HG02884 (cell line): ENCODE results near the gene GALNT18.

Source experiments
- ATAC-seq: cut with Tn5 transposase; IDR thresholded peaks from one replicate; pipeline ENCODE4 v1.9.1; 2021; ENCODE audit warnings: mild to moderate bottlenecking, moderate library complexity; ENCODE audit not compliant: unreplicated experiment

The GALNT18 gene

GRCh38 chr11:11250470-11250869 is 371.3 kb downstream of the GALNT18 start:
- no peak for ATAC-seq

GRCh38 chr11:11247576-11247975 is 374.2 kb downstream of the GALNT18 start:
- ATAC-seq, result no peak

- ATAC-seq, result no peak
These were observed 374.7 kb downstream of the GALNT18 start for GRCh38 chr11:11247086-11247485.

GRCh38 chr11:11246166-11246565 is 375.6 kb downstream of the GALNT18 start:
- no peak for ATAC-seq

- ATAC-seq, result no peak
These were observed 376.4 kb downstream of the GALNT18 start for GRCh38 chr11:11245453-11245852.

GRCh38 chr11:11244470-11245080 is 377.2 kb downstream of the GALNT18 start:
- ATAC-seq, result no peak

GRCh38 chr11:11243590-11244469 is 378.0 kb downstream of the GALNT18 start:
- peak; percentile 67 for ATAC-seq

- ATAC-seq, result no peak
These were observed 378.6 kb downstream of the GALNT18 start for GRCh38 chr11:11243209-11243589.

GRCh38 chr11:11241284-11241683 is 380.5 kb downstream of the GALNT18 start:
- ATAC-seq, result no peak

- ATAC-seq, result no peak
These were observed 381.8 kb downstream of the GALNT18 start for GRCh38 chr11:11239959-11240358.

- no peak for ATAC-seq
These were observed 384.6 kb downstream of the GALNT18 start for GRCh38 chr11:11237070-11237832.

GRCh38 chr11:11236498-11237059 is 385.2 kb downstream of the GALNT18 start:
- no peak for ATAC-seq

GRCh38 chr11:11231763-11232162 is 390.0 kb downstream of the GALNT18 start:
- ATAC-seq, result no peak

GRCh38 chr11:11230802-11231562 is 390.8 kb downstream of the GALNT18 start:
- no peak for ATAC-seq

GRCh38 chr11:11230087-11230486 is 391.7 kb downstream of the GALNT18 start:
- no peak for ATAC-seq

GRCh38 chr11:11229647-11230046 is 392.2 kb downstream of the GALNT18 start:
- ATAC-seq, result no peak

GRCh38 chr11:11227296-11228085 is 394.3 kb downstream of the GALNT18 start:
- no peak for ATAC-seq
